ENCODE results near the gene F3. TPM values are rescaled to one million over a fixed set of nuclear protein-coding genes. Genes with fewer than 3 reads are reported as not detected.

F3 gene
- total RNA-seq, 1 donor from 2014 or later, result 62.4 TPM

DNA sequence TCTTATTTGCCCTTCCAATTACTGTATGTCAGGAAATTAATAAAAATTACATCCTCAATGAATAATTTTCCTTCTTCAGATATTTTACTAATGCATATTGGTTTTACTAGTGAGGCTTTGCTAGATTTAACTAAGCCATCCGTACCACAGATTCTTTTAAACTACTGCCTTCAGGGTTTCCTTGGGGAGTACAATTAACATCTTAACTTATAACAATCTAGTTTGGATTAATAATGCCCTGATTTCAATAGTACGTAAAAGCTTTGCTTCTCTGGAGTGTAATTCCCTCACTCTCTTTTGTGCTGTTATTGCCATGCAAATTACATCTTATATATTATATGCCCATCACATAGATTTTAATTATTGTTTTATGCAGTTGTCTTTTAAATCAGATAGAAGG is 24.3 kb upstream of the F3 start:
- Histone ChIP-seq H3K36me3 (no peaks in the 10 kb centered on the region), H3K9me3 (peaks cover 5% of the 10 kb centered on the region), H3K27me3 (ENCODE audit: low read depth) (no peaks in the 10 kb centered on the region), H3K4me3 (no peak overlapping the region), H3K27ac (no peak overlapping the region), H3K4me1 (peaks cover 8% of the 10 kb centered on the region)
- DNase-seq (no peak), ATAC-seq (no peak)
- TF ChIP-seq, protein P1, sequence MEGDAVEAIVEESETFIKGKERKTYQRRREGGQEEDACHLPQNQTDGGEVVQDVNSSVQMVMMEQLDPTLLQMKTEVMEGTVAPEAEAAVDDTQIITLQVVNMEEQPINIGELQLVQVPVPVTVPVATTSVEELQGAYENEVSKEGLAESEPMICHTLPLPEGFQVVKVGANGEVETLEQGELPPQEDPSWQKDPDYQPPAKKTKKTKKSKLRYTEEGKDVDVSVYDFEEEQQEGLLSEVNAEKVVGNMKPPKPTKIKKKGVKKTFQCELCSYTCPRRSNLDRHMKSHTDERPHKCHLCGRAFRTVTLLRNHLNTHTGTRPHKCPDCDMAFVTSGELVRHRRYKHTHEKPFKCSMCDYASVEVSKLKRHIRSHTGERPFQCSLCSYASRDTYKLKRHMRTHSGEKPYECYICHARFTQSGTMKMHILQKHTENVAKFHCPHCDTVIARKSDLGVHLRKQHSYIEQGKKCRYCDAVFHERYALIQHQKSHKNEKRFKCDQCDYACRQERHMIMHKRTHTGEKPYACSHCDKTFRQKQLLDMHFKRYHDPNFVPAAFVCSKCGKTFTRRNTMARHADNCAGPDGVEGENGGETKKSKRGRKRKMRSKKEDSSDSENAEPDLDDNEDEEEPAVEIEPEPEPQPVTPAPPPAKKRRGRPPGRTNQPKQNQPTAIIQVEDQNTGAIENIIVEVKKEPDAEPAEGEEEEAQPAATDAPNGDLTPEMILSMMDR (IDR thresholded peaks at IDR 0.05), result no peak
- intact Hi-C loops (cut with DNase I), result no loop called here

DNA sequence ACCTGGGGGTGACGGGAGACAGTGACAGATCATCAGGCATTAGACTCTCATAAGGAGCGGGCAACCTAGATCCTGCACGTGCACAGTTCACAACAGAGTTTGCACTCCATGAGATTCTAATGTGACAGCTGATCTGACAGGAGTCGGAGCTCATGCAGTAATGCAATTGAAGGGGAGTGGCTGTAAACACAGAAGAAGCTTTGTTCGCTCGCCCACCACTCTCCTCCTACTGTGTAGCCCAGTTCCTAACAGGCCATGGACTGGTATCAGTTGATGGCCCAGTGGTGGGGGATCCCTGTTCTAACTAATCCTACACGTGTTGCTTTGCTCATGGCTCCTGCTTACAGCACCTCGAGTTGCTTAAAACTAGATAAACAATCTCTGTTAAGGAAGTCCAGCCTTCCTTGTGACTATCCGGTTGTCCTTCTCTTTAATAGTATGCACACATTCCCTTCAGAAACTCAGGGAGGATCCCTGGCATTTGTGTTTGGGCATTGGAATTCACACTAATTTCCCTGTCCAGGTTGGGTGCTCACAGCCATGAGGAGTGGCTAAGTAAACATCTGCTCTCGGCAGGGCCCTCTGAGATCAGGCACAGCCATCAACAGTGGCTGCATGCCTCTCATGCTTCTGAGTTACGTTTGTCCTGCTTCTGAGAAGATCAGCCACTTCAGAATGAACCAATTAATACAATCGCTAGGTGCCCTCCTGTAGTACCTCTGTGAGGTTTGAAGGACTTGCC is 21.1 kb upstream of the F3 start:
- H3K27ac ChIP-seq, result peak overlapping the region; percentile 67
- H3K9me3 ChIP-seq, result no peaks in the 10 kb centered on the region
- no peak overlapping the region for H3K4me3 ChIP-seq
- DNase-seq (peak; percentile 71), ATAC-seq (peak; percentile 97 to 99)
- TF ChIP-seq, protein P1 (IDR thresholded peaks at IDR 0.05), result no peak
- intact Hi-C loops (cut with DNase I), result no loop called here
- H3K36me3 ChIP-seq, result no peaks in the 10 kb centered on the region
- no peaks in the 10 kb centered on the region for H3K27me3 ChIP-seq (ENCODE audit: low read depth)
- peaks cover 8% of the 10 kb centered on the region for H3K4me1 ChIP-seq

DNA sequence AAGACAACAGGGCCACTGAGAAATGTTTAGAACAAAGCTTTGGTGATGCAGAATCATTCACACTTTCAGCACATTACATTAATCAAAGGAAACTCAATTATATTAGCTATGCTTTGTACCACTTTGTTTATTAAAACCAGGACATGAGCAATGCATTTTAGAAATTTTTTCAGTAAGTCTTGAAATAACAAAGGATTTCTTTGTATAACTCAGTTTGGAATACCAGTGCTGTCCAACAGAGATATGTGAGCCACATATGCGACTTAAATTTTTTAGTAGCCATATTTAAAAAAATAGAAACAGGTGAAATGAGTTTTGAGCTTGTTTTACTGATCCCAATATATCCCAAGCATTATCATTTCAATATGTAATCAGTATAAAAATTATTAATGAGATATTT is 18.8 kb upstream of the F3 start:
- DNase-seq (no peak), ATAC-seq (no peak)
- Histone ChIP-seq H3K27ac (no peak overlapping the region), H3K4me1 (peaks cover 8% of the 10 kb centered on the region), H3K36me3 (no peaks in the 10 kb centered on the region), H3K4me3 (no peak overlapping the region), H3K27me3 (ENCODE audit: low read depth) (no peaks in the 10 kb centered on the region), H3K9me3 (no peaks in the 10 kb centered on the region)
- intact Hi-C loops (cut with DNase I), result no loop called here
- TF ChIP-seq, protein P1 (IDR thresholded peaks at IDR 0.05), result no peak

DNA sequence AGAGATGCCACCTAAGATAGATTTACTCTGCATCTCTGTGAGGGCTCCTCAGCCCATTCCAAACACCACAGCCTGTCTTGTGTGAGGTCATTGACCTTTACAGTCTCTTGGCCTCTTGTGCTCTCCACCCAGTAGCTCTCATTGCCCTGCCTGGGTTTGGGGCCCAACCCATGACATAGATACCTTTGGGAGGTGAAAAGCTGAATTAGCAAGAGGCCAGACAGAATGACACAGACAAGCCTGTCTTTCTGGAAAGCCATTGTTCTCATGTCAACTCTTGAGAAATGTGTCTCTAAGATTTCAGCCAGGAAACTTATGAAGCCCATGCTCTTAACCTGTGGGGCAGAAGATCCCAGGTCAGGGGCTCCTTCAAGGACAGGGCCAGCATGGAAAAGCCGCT is 18.4 kb upstream of the F3 start:
- DNase-seq (no peak), ATAC-seq (no peak)
- Histone ChIP-seq H3K9me3 (no peaks in the 10 kb centered on the region), H3K4me3 (no peak overlapping the region), H3K36me3 (no peaks in the 10 kb centered on the region), H3K27me3 (ENCODE audit: low read depth) (no peaks in the 10 kb centered on the region), H3K27ac (no peak overlapping the region), H3K4me1 (peaks cover 8% of the 10 kb centered on the region)
- intact Hi-C loops (cut with DNase I), result no loop called here
- TF ChIP-seq, protein P1 (IDR thresholded peaks at IDR 0.05), result no peak

DNA sequence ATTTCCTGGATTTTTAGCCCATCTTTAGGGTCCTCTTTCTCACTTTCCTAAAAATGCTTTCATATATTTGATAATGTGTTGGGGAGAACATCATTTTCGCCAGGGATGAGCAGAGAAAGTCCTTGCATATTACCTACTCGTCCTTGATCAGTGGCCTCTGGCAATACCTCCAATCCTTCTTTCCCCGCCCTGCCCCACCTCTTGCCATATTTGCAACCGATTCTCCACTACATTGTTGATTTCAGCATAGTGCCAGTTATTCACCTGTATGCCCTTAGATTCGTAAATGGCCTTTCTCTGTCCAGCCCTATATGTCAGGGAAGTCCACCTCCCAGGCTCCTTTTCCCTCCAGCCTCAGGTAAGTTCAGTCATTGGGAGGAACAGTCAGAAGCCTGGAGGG is 13.5 kb upstream of the F3 start:
- ATAC-seq, result no peak
- H3K4me3 ChIP-seq, result no peak overlapping the region
- H3K9me3 ChIP-seq, result no peaks in the 10 kb centered on the region
- H3K4me1 ChIP-seq, result peaks cover 4% of the 10 kb centered on the region
- TF ChIP-seq, protein P1 (IDR thresholded peaks at IDR 0.05), result no peak
- H3K27ac ChIP-seq, result no peak overlapping the region
- no peak for DNase-seq
- H3K36me3 ChIP-seq, result no peaks in the 10 kb centered on the region
- intact Hi-C loops (cut with DNase I), result no loop called here
- no peaks in the 10 kb centered on the region for H3K27me3 ChIP-seq (ENCODE audit: low read depth)

Measured in lower lobe of right lung (tissue), 2 donors.